Suprapubic skin (tissue), 3 donors: Measurements from ENCODE around the gene MXD4.

Experiments
- CTCF ChIP-seq, 2 donors: fragments of 200-600 bp in 1 of 2; fragments of 450-650 bp in 1 of 2; sonication (generic) in 1 of 2; IDR thresholded peaks; one replicate each; pipeline ENCODE4 v1.5.1; 2016 to 2019; ENCODE audit warnings: antibody characterized with exemption in 2 of 2, mild to moderate bottlenecking in 1 of 2, moderate library complexity in 1 of 2
- EP300 ChIP-seq: sonication (generic); formaldehyde crosslinking; IDR thresholded peaks from one replicate; pipeline ENCODE4 v1.6.1; 2017; ENCODE audit warnings: antibody characterized with exemption
- POLR2A ChIP-seq, 2 donors: fragments of 450-650 bp; IDR thresholded peaks; one replicate each; pipeline ENCODE4 v1.6.1; 2017; ENCODE audit warnings: antibody characterized with exemption in 2 of 2, mild to moderate bottlenecking in 2 of 2, moderate library complexity in 2 of 2

- TF ChIP-seq POLR2A (IDR thresholded peaks at IDR 0.05) (no peak), CTCF (IDR thresholded peaks at IDR 0.05) (no peak), EP300 (no peak)
Observed at GRCh38 chr4:2266821-2267220, 4.9 kb upstream of the MXD4 start.
